ENCODE measurements around the gene CDCP2.

The CDCP2 gene

DNA sequence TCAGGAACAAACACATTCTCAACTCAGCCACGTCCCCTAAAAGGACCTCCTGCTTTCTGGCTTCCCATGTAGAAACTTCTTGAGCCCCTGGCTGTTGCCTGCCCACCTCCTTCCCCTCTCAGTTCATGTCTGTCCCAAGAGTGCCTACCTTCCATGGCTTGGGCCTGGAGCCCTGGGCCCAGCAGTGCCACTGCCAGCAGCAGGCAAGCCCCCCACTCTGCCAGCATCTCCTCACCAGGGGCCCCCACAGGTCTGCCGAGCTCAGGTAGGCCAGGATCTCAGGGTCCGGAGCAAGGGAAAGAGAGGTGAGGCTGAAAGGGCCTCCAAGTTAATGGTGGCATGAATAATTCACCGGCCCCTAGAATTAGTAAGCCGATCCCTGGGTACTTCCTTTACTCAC is at the start of gene CDCP2:
Gene CDCP2, minus strand, starts transcription at position 305 of the 400 bp plus-strand sequence. Its CDS starts 78 bp downstream, at position 227.
- no peaks in the 10 kb centered on the region for H3K36me3 ChIP-seq (ENCODE audit: insufficient read depth, low read length)
- H3K4me3 ChIP-seq (ENCODE audit: low read depth, low read length) = peak within 1 kb of the TSS; percentile 56
- peak within 1 kb of the TSS; percentile 4 for H2AFZ ChIP-seq (ENCODE audit: low read length, unreplicated experiment)
- H3K79me2 ChIP-seq (ENCODE audit: control insufficient read depth, insufficient read depth, low read length, unreplicated experiment) = no peaks in the 10 kb centered on the region
- no peak within 1 kb of the TSS; the same call in 1 of the 2 replicates for H3K27ac ChIP-seq (ENCODE audit: low read depth, low read length)
- H3K27me3 ChIP-seq (ENCODE audit: insufficient read depth, low read length) = no peaks in the 10 kb centered on the region
- H3K4me1 ChIP-seq (ENCODE audit: control insufficient read depth, insufficient read depth, low read length, unreplicated experiment) = peaks cover 13% of the 10 kb centered on the region

DNA sequence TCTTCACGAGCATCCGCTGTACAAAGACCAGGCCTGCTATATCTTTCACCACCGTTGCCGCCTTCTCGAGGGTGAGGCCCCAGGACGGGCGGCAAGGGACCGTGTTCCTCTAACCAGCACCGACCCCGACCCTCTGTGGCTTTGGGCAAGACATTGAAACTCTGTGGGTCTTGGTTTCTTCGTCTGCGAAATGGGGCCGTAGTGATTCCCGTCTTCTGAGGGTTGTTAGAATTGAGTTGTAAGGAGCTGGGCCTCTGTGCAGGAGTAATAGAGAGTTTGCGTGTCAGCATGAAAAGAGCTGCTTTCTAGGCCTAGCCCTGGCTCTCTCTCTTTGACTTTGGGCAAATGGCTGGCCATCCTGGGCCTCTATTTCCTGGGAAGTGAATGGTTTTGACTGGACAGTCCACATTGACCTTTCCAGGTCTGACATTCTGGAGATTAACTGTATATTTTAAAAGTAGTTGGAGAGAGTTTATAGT is 47.8 kb upstream of the CDCP2 start:
- Histone ChIP-seq H3K79me2 (ENCODE audit: control insufficient read depth, insufficient read depth, low read length, unreplicated experiment) (peaks cover 47% of the 10 kb centered on the region), H3K36me3 (ENCODE audit: insufficient read depth, low read length) (peaks cover 4% of the 10 kb centered on the region; the same call in 1 of the 2 replicates), H3K4me3 (ENCODE audit: low read depth, low read length) (peak overlapping the region; percentile 95), H3K27me3 (ENCODE audit: insufficient read depth, low read length) (no peaks in the 10 kb centered on the region), H3K4me1 (ENCODE audit: control insufficient read depth, insufficient read depth, low read length, unreplicated experiment) (peaks cover 18% of the 10 kb centered on the region), H2AFZ (ENCODE audit: low read length, unreplicated experiment) (peak overlapping the region; percentile 98), H3K27ac (ENCODE audit: low read depth, low read length) (peak overlapping the region; percentile 24; the same call in 1 of the 2 replicates)

- H3K4me1 ChIP-seq (ENCODE audit: control insufficient read depth, insufficient read depth, low read length, unreplicated experiment) = peaks cover 18% of the 10 kb centered on the region
- peaks cover 47% of the 10 kb centered on the region for H3K79me2 ChIP-seq (ENCODE audit: control insufficient read depth, insufficient read depth, low read length, unreplicated experiment)
- no peaks in the 10 kb centered on the region for H3K36me3 ChIP-seq (ENCODE audit: insufficient read depth, low read length)
- peak within 1 kb of the TSS; percentile 24; the same call in 1 of the 2 replicates for H3K27ac ChIP-seq (ENCODE audit: low read depth, low read length)
- peak within 1 kb of the TSS; percentile 98 for H2AFZ ChIP-seq (ENCODE audit: low read length, unreplicated experiment)
- no peaks in the 10 kb centered on the region for H3K27me3 ChIP-seq (ENCODE audit: insufficient read depth, low read length)
- peak within 1 kb of the TSS; percentile 95 for H3K4me3 ChIP-seq (ENCODE audit: low read depth, low read length)
These were observed 47.1 kb upstream of the CDCP2 start, which contains the start of the genes CYB5RL and MRPL37 for GRCh38 chr1:54199765-54200518. CYB5RL (minus strand) TSS chr1:54200030; CDS start chr1:54195616, 4,414 bp downstream. MRPL37 (plus strand) TSS chr1:54200167; CDS start chr1:54200244, 77 bp downstream.

GRCh38 chr1:54199151-54199764 is 46.5 kb upstream of the CDCP2 start:
- Histone ChIP-seq H3K27me3 (ENCODE audit: insufficient read depth, low read length) (no peaks in the 10 kb centered on the region), H3K4me1 (ENCODE audit: control insufficient read depth, insufficient read depth, low read length, unreplicated experiment) (peaks cover 18% of the 10 kb centered on the region), H3K79me2 (ENCODE audit: control insufficient read depth, insufficient read depth, low read length, unreplicated experiment) (peaks cover 44% of the 10 kb centered on the region), H3K4me3 (ENCODE audit: low read depth, low read length) (peak overlapping the region; percentile 95), H3K27ac (ENCODE audit: low read depth, low read length) (no peak overlapping the region), H3K36me3 (ENCODE audit: insufficient read depth, low read length) (no peaks in the 10 kb centered on the region), H2AFZ (ENCODE audit: low read length, unreplicated experiment) (peak overlapping the region; percentile 81)

DNA sequence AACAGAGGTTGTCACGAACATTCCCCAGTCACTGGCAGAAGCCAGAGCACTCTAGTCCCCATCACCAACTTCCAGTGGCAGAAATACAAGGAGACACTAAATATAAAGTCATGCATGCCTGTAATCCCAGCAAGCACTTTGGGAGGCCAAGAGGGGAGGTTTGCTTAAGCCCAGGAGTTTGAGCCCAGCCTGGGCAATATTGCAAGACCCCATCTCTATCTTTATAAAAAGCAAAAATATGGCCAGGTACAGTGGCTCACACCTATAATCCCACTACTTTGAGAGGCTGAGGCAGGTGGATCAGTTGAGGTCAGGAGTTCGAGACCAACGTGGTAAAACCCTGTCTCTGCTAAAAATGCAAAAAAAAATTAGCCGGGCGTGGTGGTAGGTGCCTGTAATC is 40.7 kb upstream of the CDCP2 start:
- Histone ChIP-seq H3K79me2 (ENCODE audit: control insufficient read depth, insufficient read depth, low read length, unreplicated experiment) (no peaks in the 10 kb centered on the region), H3K27ac (ENCODE audit: low read depth, low read length) (no peak overlapping the region), H3K4me1 (ENCODE audit: control insufficient read depth, insufficient read depth, low read length, unreplicated experiment) (no peaks in the 10 kb centered on the region), H3K4me3 (ENCODE audit: low read depth, low read length) (no peak overlapping the region), H3K36me3 (ENCODE audit: insufficient read depth, low read length) (no peaks in the 10 kb centered on the region), H3K27me3 (ENCODE audit: insufficient read depth, low read length) (no peaks in the 10 kb centered on the region), H2AFZ (ENCODE audit: low read length, unreplicated experiment) (no peak overlapping the region)

DNA sequence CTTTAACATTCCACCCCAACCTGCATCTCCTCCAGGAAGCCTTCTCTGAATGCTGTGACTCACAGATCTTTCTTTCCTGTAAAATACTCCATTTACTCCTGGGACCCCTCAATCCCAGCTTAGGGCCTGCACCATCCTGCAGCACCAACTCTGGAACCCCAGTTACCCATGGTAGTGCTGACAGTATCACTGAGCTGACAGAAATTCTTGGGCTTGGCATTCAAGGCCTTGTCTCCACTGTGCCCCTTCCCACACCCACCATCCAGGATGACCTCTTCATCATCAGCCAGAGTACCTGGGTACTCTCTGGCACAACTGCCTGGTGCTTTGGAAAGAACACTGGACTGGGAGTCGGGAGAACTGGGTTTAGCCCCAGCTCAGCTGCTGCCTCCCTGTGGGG is 38.7 kb upstream of the CDCP2 start:
- Histone ChIP-seq H3K4me1 (ENCODE audit: control insufficient read depth, insufficient read depth, low read length, unreplicated experiment) (no peaks in the 10 kb centered on the region), H3K27me3 (ENCODE audit: insufficient read depth, low read length) (no peaks in the 10 kb centered on the region), H3K36me3 (ENCODE audit: insufficient read depth, low read length) (no peaks in the 10 kb centered on the region)

DNA sequence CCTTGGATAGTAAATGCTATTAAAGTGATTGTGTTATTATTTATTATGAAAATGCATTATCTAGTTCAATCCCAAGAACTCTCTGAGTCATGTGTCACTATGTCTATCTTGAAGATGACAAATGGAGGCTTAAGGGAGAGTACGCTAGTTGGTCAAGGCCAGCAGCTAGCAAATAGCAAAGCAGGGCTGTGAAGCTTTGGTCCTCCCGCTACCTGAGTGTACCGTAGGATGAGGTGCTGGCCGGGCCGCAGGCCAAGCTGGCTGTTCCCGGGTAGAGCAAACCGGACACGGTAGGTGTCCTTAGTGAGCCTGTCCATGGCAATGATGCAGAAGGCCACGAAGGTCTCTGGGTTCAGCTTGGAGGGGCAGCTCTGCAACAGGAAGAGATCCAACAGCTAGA is 37.7 kb upstream of the CDCP2 start:
- H3K27ac ChIP-seq (ENCODE audit: low read depth, low read length) = no peak overlapping the region
- no peaks in the 10 kb centered on the region for H3K27me3 ChIP-seq (ENCODE audit: insufficient read depth, low read length)
- H2AFZ ChIP-seq (ENCODE audit: low read length, unreplicated experiment) = no peak overlapping the region
- no peaks in the 10 kb centered on the region for H3K79me2 ChIP-seq (ENCODE audit: control insufficient read depth, insufficient read depth, low read length, unreplicated experiment)
- peaks cover 6% of the 10 kb centered on the region; the same call in 1 of the 2 replicates for H3K36me3 ChIP-seq (ENCODE audit: insufficient read depth, low read length)
- H3K4me1 ChIP-seq (ENCODE audit: control insufficient read depth, insufficient read depth, low read length, unreplicated experiment) = no peaks in the 10 kb centered on the region
- no peak overlapping the region for H3K4me3 ChIP-seq (ENCODE audit: low read depth, low read length)

More for the DNA sequence above, 38.7 kb upstream of the CDCP2 start:
- Histone ChIP-seq H2AFZ (ENCODE audit: low read length, unreplicated experiment) (no peak overlapping the region), H3K27ac (ENCODE audit: low read depth, low read length) (no peak overlapping the region), H3K79me2 (ENCODE audit: control insufficient read depth, insufficient read depth, low read length, unreplicated experiment) (no peaks in the 10 kb centered on the region), H3K4me3 (ENCODE audit: low read depth, low read length) (no peak overlapping the region)

GRCh38 chr1:54188291-54188690 is 35.5 kb upstream of the CDCP2 start:
- Histone ChIP-seq H3K27me3 (ENCODE audit: insufficient read depth, low read length) (no peaks in the 10 kb centered on the region), H3K36me3 (ENCODE audit: insufficient read depth, low read length) (peaks cover 6% of the 10 kb centered on the region; the same call in 1 of the 2 replicates), H3K4me1 (ENCODE audit: control insufficient read depth, insufficient read depth, low read length, unreplicated experiment) (no peaks in the 10 kb centered on the region), H3K4me3 (ENCODE audit: low read depth, low read length) (no peak overlapping the region), H3K27ac (ENCODE audit: low read depth, low read length) (no peak overlapping the region), H2AFZ (ENCODE audit: low read length, unreplicated experiment) (no peak overlapping the region), H3K79me2 (ENCODE audit: control insufficient read depth, insufficient read depth, low read length, unreplicated experiment) (no peaks in the 10 kb centered on the region)

DNA sequence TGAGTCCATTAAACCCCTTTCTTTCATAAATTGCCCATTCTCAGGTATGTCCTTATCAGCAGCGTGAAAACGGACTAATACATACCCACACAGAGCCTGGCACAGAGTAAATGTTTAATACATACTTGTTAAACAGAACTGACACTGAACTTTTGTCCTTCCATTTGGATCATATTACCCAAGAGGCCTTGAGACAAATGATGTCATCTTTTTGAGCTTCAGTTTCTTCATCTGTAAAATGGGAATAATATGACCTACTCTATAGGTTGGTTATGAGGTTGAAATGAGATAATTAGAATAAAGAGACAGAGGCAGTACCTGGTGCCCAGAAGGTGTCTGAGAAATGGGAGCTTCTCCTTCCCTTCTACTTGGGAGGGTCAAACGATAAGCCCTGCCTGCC is 33.3 kb upstream of the CDCP2 start:
- Histone ChIP-seq H3K79me2 (ENCODE audit: control insufficient read depth, insufficient read depth, low read length, unreplicated experiment) (no peaks in the 10 kb centered on the region), H3K36me3 (ENCODE audit: insufficient read depth, low read length) (peaks cover 6% of the 10 kb centered on the region; the same call in 1 of the 2 replicates), H3K4me1 (ENCODE audit: control insufficient read depth, insufficient read depth, low read length, unreplicated experiment) (no peaks in the 10 kb centered on the region)

DNA sequence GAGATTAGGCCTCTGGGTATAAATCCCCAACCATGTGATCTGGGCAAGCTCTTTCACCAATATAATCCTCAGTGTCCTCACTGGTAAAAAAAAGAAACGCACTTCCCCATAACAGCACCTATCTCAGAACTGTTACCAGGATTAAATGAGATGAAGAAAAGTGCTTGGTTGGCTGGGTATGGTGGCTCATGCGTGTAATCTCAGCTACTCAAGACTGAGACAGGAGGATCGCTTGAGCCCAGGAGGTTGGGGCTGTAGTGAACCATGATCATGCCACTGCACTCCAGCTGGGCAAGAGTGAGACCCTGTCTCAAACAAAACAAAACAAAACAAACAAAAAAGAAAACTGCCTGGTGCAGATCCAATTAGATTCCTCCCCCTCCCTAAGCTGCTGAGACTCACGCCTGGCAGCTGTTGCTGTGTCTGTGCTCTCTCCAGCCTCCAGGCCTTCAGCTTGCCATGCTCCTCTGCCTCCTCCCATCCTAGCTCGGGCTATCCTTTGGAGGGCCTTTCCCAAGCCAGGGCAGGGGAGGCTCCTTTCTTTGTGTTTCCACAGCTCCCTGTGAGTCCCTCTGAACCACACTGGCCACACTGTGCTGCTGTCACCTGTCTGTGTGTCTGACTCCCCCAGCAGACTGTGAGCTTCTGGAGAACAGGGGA is 28.0 kb upstream of the CDCP2 start:
- Histone ChIP-seq H2AFZ (ENCODE audit: low read length, unreplicated experiment) (no peak overlapping the region), H3K4me1 (ENCODE audit: control insufficient read depth, insufficient read depth, low read length, unreplicated experiment) (no peaks in the 10 kb centered on the region), H3K4me3 (ENCODE audit: low read depth, low read length) (no peak overlapping the region), H3K27me3 (ENCODE audit: insufficient read depth, low read length) (no peaks in the 10 kb centered on the region), H3K27ac (ENCODE audit: low read depth, low read length) (no peak overlapping the region), H3K36me3 (ENCODE audit: insufficient read depth, low read length) (no peaks in the 10 kb centered on the region), H3K79me2 (ENCODE audit: control insufficient read depth, insufficient read depth, low read length, unreplicated experiment) (no peaks in the 10 kb centered on the region)

More for the DNA sequence above, 33.3 kb upstream of the CDCP2 start:
- no peak overlapping the region for H3K27ac ChIP-seq (ENCODE audit: low read depth, low read length)
- H2AFZ ChIP-seq (ENCODE audit: low read length, unreplicated experiment) = no peak overlapping the region
- H3K27me3 ChIP-seq (ENCODE audit: insufficient read depth, low read length) = no peaks in the 10 kb centered on the region
- no peak overlapping the region for H3K4me3 ChIP-seq (ENCODE audit: low read depth, low read length)
